Omental fat pad (tissue), 4 donors: ENCODE results near the gene SASH3. TPM values are rescaled to one million over a fixed set of nuclear protein-coding genes. Genes with fewer than 3 reads are reported as not detected.

Source experiments
- ATAC-seq: fragments of 150-250 bp; one replicate; pipeline ENCODE4 v1.9.1; 2016; ENCODE audit warnings: mild to moderate bottlenecking, moderate library complexity; ENCODE audit not compliant: low FRiP score
- DNase-seq: peaks from one replicate; pipeline ENCODE4 v3.0.0-alpha.2; 2019; ENCODE audit warnings: low spot score
- CTCF ChIP-seq, 3 donors: fragments of 450-650 bp; IDR thresholded peaks; one replicate each; pipeline ENCODE4 v1.5.1; 2016 to 2017; ENCODE audit warnings: antibody characterized with exemption in 3 of 3, mild to moderate bottlenecking in 3 of 3, moderate library complexity in 2 of 3
- total RNA-seq, 4 donors: library from RNA; depleted of rRNA; stranded (reverse); fragments of >200 nt; gene quantifications; one replicate each; pipeline ENCODE4 v1.1.0, GENCODE V29; 2016

SASH3 gene
- total RNA-seq, 4 donors from 2014 or later, result 9.4 to 26.7 (median 20.6) TPM

- TF ChIP-seq CTCF (IDR thresholded peaks at IDR 0.05), result no peak
- DNase-seq, result no peak
- no peak for ATAC-seq
Measured at GRCh38 chrX:129760155-129760554, 19.6 kb upstream of the SASH3 start.

DNA sequence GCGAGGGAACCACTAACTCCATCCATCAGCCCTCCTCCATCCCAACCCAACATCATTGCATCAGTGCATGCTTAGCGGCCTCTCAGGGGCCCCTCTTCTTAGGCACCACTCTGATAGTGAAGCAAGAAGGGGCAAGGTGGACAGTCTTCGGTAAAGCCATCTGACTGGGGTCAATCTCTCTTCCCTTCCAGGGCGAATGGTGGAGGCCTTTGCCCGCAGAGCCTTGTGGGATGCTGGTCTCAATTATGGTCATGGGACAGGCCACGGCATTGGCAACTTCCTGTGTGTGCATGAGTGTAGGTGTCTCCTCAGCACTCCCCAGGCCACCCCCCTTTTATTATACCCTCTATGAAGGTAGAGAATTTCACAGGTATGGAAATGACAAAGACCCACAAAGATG, 18.8 kb upstream of the SASH3 start:
- ATAC-seq (no peak), DNase-seq (no peak)
- TF ChIP-seq CTCF (IDR thresholded peaks at IDR 0.05), result no peak

- DNase-seq (no peak), ATAC-seq (no peak)
- TF ChIP-seq CTCF (IDR thresholded peaks at IDR 0.05), result no peak
Measured at GRCh38 chrX:129761596-129761995, 18.2 kb upstream of the SASH3 start.

DNA sequence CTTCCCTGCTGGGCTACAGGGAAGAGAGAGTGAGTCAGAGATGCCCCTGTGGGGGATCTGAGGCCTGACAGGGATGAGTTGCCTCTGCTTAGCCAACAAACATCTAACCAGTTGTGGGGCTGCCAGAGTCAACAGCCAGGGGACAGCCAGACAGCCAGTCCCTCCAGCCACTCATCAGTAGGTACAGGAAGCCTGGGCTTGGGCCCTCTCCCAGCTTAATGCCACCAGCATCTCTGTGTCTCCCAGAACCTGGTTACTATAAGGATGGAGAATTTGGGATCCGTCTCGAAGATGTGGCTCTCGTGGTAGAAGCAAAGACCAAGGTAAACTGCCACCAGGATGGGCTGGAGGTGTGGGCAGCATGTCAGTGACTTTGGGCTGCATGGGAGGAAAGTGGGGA, 17.3 kb upstream of the SASH3 start:
- TF ChIP-seq CTCF (IDR thresholded peaks at IDR 0.05), result no peak
- DNase-seq (no peak), ATAC-seq (no peak)

- ATAC-seq, result no peak
- DNase-seq, result no peak
- TF ChIP-seq CTCF (IDR thresholded peaks at IDR 0.05), result no peak
Measured at GRCh38 chrX:129763666-129764065, 16.1 kb upstream of the SASH3 start.

- no peak for TF ChIP-seq CTCF (IDR thresholded peaks at IDR 0.05)
- DNase-seq, result no peak
- ATAC-seq, result no peak
Measured at GRCh38 chrX:129768186-129768585, 11.6 kb upstream of the SASH3 start.

DNA sequence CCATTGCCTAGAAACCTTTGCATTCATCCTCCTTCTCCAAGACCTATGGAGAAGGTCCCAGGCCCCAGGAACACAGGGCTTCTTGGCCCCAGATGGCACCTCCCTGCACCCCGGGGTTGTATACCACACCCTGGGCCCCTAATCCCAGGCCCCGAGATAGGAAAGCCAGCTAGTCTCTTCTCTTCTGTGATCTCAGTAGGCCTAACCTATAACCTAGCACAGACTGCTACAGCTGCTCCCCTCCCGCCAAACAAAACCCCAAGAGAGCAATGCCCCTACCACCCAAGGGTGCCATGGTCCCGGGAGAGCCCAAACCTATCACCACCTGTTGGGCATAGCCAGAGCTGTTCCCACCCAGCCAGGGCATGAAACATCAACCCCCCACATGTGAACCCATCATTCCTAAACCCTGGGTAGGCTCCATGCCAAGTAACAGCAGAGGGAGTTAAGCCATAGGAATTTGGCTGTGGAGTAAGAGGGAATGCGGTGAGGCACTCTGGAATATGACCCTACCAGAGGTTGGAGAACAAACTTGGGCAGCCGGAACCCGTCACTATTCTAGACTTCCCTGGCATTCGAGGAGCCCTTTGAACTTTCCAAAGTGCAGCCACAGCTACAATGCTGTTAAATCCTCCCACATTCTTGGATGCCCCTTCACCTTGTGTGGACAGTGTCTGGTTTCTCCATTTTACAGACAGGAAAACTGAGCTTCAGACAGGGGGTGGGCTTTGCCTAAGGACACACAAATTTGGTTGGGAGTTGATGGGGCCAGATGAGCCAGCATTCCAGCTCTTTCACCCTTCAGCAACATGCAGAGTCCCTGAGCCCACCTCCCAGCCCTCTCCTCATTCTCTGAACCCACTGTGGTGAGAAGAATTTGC, 10.9 kb upstream of the SASH3 start:
- ATAC-seq, result no peak
- TF ChIP-seq CTCF (IDR thresholded peaks at IDR 0.05), result no peak
- DNase-seq, result no peak
